Karpas-422 (cell line): ENCODE data around the gene UBASH3B. TPM values are rescaled to one million over a fixed set of nuclear protein-coding genes. Genes with fewer than 3 reads are reported as not detected.
"Not testable (repeated sequence)": the region's sequence is repeated elsewhere in the genome, so short reads cannot be mapped to it uniquely, and the experiment has no call there.

Experiments
- DNase-seq: peaks from one replicate; pipeline ENCODE4 v3.0.0-alpha.2; 2015
- H2AFZ ChIP-seq: fragments of 200-600 bp; sonication (generic); 2 replicates; pipeline ENCODE4 v1.6.1; 2014; ENCODE audit warnings: antibody characterized with exemption, low read length, mixed read lengths
- H3K27ac ChIP-seq: fragments of 200-600 bp; sonication (generic); 2 replicates; pipeline ENCODE4 v1.5.1; 2014; ENCODE audit warnings: mild to moderate bottlenecking, low read length, moderate library complexity
- H3K27me3 ChIP-seq: fragments of 200-600 bp; sonication (generic); 2 replicates; pipeline ENCODE4 v1.6.1; 2014; ENCODE audit warnings: low read length, mixed read lengths
- H3K36me3 ChIP-seq: fragments of 200-600 bp; sonication (generic); 2 replicates; pipeline ENCODE4 v1.6.1; 2014; ENCODE audit warnings: low read length, mixed read lengths; ENCODE audit not compliant: insufficient read depth
- H3K4me1 ChIP-seq: fragments of 200-600 bp; sonication (generic); 2 replicates; pipeline ENCODE4 v1.6.1; 2014; ENCODE audit warnings: mild to moderate bottlenecking, low read length, mixed read lengths
- H3K4me2 ChIP-seq: fragments of 200-600 bp; sonication (generic); 2 replicates; pipeline ENCODE4 v1.6.1; 2014; ENCODE audit warnings: low read length, low read depth, mild to moderate bottlenecking; ENCODE audit not compliant: poor library complexity, severe bottlenecking
- H3K4me3 ChIP-seq: fragments of 200-600 bp; sonication (generic); 2 replicates; pipeline ENCODE4 v1.5.1; 2014; ENCODE audit warnings: mild to moderate bottlenecking, antibody characterized with exemption, low read length, mixed read lengths
- H3K79me2 ChIP-seq: fragments of 200-600 bp; sonication (generic); 2 replicates; pipeline ENCODE4 v1.6.1; 2014; ENCODE audit warnings: mild to moderate bottlenecking, low read length, mixed read lengths
- H3K9ac ChIP-seq: fragments of 200-600 bp; sonication (generic); 2 replicates; pipeline ENCODE4 v1.6.0; 2014; ENCODE audit warnings: low read length
- H3K9me2 ChIP-seq: fragments of 200-600 bp; sonication (generic), shearing (Covaris generic); replicated peaks from 2 replicates; pipeline ENCODE4 v1.6.0; 2014; ENCODE audit warnings: mild to moderate bottlenecking, low read length, moderate library complexity; ENCODE audit not compliant: insufficient read depth
- H3K9me3 ChIP-seq: fragments of 300-700, 200-600 bp; sonication (generic); 2 replicates; pipeline ENCODE4 v1.6.1; 2014; ENCODE audit warnings: low read length, mixed read lengths
- H4K20me1 ChIP-seq: fragments of 200-600 bp; sonication (generic); 2 replicates; pipeline ENCODE4 v1.6.1; 2014; ENCODE audit warnings: mild to moderate bottlenecking, antibody characterized with exemption, low read length, low read depth; ENCODE audit not compliant: insufficient read depth
- total RNA-seq: library from RNA; depleted of rRNA; stranded (reverse); fragments of >200 nt; shearing (Covaris generic); gene quantifications from 2 replicates; pipeline ENCODE4 v1.2.3, GENCODE V29; 2014; ENCODE audit warnings: low replicate concordance

The UBASH3B gene
- total RNA-seq, 1 experiment from 2014 or later, result 9.0 TPM

DNA sequence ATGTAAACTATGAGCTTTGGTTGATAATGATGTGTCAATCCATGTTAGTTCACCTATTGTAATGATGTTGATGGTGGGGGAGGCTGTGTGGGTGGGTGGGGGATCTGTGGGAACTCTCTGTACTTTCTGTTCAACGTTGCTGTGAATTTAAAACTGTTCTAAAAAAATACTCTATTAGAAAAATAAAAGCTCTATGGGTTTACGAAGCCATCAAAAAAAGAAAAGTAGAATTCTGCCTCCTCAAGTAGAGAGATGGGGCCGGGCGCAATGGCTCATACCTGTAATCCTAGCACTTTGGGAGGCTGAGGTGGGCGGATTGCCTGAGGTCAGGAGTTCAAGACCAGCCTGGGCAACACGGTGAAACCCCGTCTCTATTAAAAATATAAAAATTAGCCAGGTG lies 30.0 kb upstream of the UBASH3B start:
- not testable (repeated sequence) for H3K9me2 ChIP-seq, H3K4me1 ChIP-seq, H3K9ac ChIP-seq, H3K9me3 ChIP-seq, H3K79me2 ChIP-seq, H3K4me3 ChIP-seq, H2AFZ ChIP-seq, H3K27me3 ChIP-seq, H3K36me3 ChIP-seq, H3K4me2 ChIP-seq, DNase-seq, H3K27ac ChIP-seq, H4K20me1 ChIP-seq

GRCh38 chr11:122625976-122626665 lies 29.4 kb upstream of the UBASH3B start:
- DNase-seq, result no peak
- no peak overlapping the region for H3K4me2 ChIP-seq
- H3K4me3 ChIP-seq, result no peak overlapping the region
- H3K9ac ChIP-seq, result no peak overlapping the region
- no peaks in the 10 kb centered on the region for H3K9me3 ChIP-seq
- H2AFZ ChIP-seq, result no peak overlapping the region
- no peaks in the 10 kb centered on the region for H3K27me3 ChIP-seq
- H3K36me3 ChIP-seq, result no peaks in the 10 kb centered on the region
- no peaks in the 10 kb centered on the region for H3K9me2 ChIP-seq
- H4K20me1 ChIP-seq, result no peaks in the 10 kb centered on the region
- no peak overlapping the region for H3K27ac ChIP-seq
- no peaks in the 10 kb centered on the region for H3K79me2 ChIP-seq
- no peaks in the 10 kb centered on the region for H3K4me1 ChIP-seq

DNA sequence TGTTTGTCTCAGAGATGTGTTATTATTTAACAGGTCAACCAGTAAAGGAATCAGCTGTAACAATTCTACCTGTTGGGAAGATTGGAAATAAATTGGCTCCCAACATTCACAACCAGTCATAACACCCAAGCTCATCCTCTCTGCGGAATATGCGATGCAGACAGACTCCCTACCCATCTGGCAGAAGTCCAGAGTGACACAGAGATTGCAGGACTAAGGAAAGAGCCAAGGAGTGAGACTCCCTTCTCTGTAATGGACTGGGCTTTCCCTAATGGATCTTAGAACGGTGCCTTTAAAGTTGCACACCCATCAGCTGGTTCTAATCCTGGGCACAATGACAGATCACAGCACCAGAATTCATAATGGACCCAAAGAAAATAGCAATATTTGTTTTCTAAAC lies 27.8 kb upstream of the UBASH3B start:
- Histone ChIP-seq H3K4me3 (no peak overlapping the region), H2AFZ (no peak overlapping the region), H3K27me3 (no peaks in the 10 kb centered on the region), H3K4me2 (no peak overlapping the region), H3K9me3 (no peaks in the 10 kb centered on the region), H3K36me3 (no peaks in the 10 kb centered on the region), H3K4me1 (no peaks in the 10 kb centered on the region), H3K79me2 (no peaks in the 10 kb centered on the region), H3K9me2 (no peaks in the 10 kb centered on the region), H3K27ac (no peak overlapping the region), H4K20me1 (no peaks in the 10 kb centered on the region), H3K9ac (no peak overlapping the region)
- no peak for DNase-seq

- H3K4me2 ChIP-seq, result no peak overlapping the region
These were observed 26.5 kb upstream of the UBASH3B start for GRCh38 chr11:122628810-122629555.

DNA sequence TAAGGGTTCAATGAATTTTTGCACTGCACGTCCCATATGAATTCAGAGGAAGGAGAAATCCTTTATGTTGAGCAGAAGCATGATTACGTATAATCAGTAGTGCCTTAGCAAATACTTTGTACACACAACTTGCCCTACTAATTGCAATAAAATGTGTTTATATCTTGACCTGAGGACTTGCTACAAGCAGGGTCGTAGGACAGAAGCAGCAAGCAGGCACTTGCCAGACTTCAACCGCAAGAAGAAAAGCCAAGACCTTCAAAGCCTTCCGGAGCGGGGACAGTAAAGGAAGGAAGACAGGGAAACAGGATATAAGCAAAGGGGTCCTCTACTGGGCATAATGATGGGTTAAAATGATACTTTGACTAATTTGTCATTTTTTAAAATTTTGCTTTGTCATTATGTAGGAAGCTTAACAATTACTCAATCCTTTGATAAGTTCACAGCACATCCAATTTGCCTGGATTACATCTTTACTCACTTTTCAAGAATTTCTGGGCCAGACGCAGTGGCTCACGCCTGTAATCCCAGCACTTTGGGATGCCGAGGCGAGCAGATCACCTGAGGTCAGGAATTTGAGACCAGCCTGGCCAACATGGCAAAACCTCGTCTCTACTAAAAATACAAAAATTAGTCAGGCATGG lies 23.2 kb upstream of the UBASH3B start:
- Histone ChIP-seq H3K27ac (no peak overlapping the region), H3K9ac (no peak overlapping the region), H3K4me3 (no peak overlapping the region), H3K36me3 (no peaks in the 10 kb centered on the region), H4K20me1 (no peaks in the 10 kb centered on the region), H3K4me1 (no peaks in the 10 kb centered on the region), H3K27me3 (no peaks in the 10 kb centered on the region), H3K9me2 (no peaks in the 10 kb centered on the region), H3K4me2 (no peak overlapping the region), H2AFZ (no peak overlapping the region), H3K79me2 (no peaks in the 10 kb centered on the region), H3K9me3 (no peaks in the 10 kb centered on the region)
- no peak for DNase-seq

More at GRCh38 chr11:122628810-122629555, 26.5 kb upstream of the UBASH3B start:
- H3K27ac ChIP-seq, result no peak overlapping the region
- H3K9ac ChIP-seq, result no peak overlapping the region
- H4K20me1 ChIP-seq, result no peaks in the 10 kb centered on the region
- peak; percentile 75 for DNase-seq
- no peaks in the 10 kb centered on the region for H3K9me3 ChIP-seq
- H3K4me1 ChIP-seq, result no peaks in the 10 kb centered on the region
- H3K36me3 ChIP-seq, result no peaks in the 10 kb centered on the region
- H3K9me2 ChIP-seq, result no peaks in the 10 kb centered on the region
- no peak overlapping the region for H3K4me3 ChIP-seq
- no peaks in the 10 kb centered on the region for H3K27me3 ChIP-seq
- H3K79me2 ChIP-seq, result no peaks in the 10 kb centered on the region
- no peak overlapping the region for H2AFZ ChIP-seq

DNA sequence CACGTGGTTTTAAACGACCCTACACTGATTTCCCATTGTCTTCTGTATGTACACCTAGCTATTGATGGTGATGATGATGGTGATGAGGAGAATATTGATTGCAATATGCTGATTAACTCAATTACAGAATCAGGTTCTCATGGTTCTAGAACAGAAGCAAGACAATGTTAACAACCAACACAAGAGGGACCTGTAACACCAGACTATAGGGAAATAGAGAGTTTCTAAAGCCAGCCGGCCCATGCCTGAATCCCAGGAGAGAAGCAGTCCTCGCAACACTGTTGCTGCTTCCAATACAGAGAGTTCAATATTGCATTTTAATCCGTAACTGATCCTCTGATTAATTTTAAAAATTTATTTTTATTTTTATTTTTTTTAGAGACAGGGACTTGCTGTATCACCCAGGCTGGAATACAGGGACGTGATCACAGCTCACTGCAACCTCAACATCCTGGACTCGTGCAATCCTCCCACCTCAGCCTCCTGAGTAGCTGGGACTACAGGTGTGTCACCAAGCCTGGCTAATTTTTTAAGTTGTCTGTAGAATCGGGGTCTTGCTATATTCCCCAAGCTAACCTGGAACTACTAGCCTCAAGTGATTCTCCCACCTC lies 22.2 kb upstream of the UBASH3B start:
- Histone ChIP-seq H3K4me1 (no peaks in the 10 kb centered on the region), H3K4me2 (no peak overlapping the region), H3K27ac (no peak overlapping the region), H3K27me3 (no peaks in the 10 kb centered on the region), H3K9ac (no peak overlapping the region), H3K9me2 (no peaks in the 10 kb centered on the region), H3K36me3 (no peaks in the 10 kb centered on the region), H3K79me2 (no peaks in the 10 kb centered on the region), H4K20me1 (no peaks in the 10 kb centered on the region), H3K4me3 (no peak overlapping the region), H2AFZ (no peak overlapping the region), H3K9me3 (no peaks in the 10 kb centered on the region)
- DNase-seq, result peak; percentile 54

DNA sequence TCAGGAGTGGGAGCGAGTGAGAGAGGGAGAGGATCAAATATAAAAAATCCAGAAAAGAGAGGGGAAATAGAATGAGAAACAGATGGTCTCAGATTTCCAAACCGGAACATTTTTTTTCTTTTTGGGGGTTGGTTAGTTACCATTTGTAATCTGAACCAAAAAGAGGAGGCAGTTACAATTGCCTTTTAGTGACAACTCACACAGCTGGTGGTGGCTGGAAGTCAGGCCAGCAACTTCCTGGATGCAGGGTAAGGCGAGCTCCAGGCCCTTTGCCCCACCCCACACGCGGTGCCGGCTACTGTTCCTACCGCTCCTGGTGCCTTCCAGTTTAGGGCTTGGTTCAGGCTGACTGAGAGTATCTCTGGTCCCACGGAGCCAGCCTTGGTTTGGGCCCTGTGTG lies 21.0 kb upstream of the UBASH3B start:
- H3K4me3 ChIP-seq, result no peak overlapping the region
- no peak overlapping the region for H3K9ac ChIP-seq
- no peaks in the 10 kb centered on the region for H4K20me1 ChIP-seq
- no peak overlapping the region for H2AFZ ChIP-seq
- H3K79me2 ChIP-seq, result no peaks in the 10 kb centered on the region
- H3K9me2 ChIP-seq, result no peaks in the 10 kb centered on the region
- H3K27ac ChIP-seq, result no peak overlapping the region
- no peaks in the 10 kb centered on the region for H3K36me3 ChIP-seq
- no peaks in the 10 kb centered on the region for H3K4me1 ChIP-seq
- no peaks in the 10 kb centered on the region for H3K9me3 ChIP-seq
- DNase-seq, result no peak
- no peak overlapping the region for H3K4me2 ChIP-seq
- no peaks in the 10 kb centered on the region for H3K27me3 ChIP-seq

- no peak overlapping the region for H3K4me2 ChIP-seq
- no peaks in the 10 kb centered on the region for H4K20me1 ChIP-seq
- no peak overlapping the region for H3K9ac ChIP-seq
- no peaks in the 10 kb centered on the region for H3K36me3 ChIP-seq
- no peaks in the 10 kb centered on the region for H3K9me3 ChIP-seq
- H2AFZ ChIP-seq, result no peak overlapping the region
- H3K79me2 ChIP-seq, result no peaks in the 10 kb centered on the region
- H3K27ac ChIP-seq, result no peak overlapping the region
- H3K4me1 ChIP-seq, result no peaks in the 10 kb centered on the region
- no peak overlapping the region for H3K4me3 ChIP-seq
- H3K27me3 ChIP-seq, result no peaks in the 10 kb centered on the region
- DNase-seq, result no peak
- H3K9me2 ChIP-seq, result no peaks in the 10 kb centered on the region
These were observed 18.0 kb upstream of the UBASH3B start for GRCh38 chr11:122637541-122637940.
